KMS-11 (cell line): ENCODE results near the gene TSGA10IP.

Experiments used
- H2AFZ ChIP-seq: fragments of 200-600 bp; sonication (generic); 2 replicates; pipeline ENCODE4 v1.6.1; 2016; ENCODE audit warnings: antibody characterized with exemption, mixed run types, low read depth
- H3K27ac ChIP-seq: fragments of 200-600 bp; sonication (generic); 2 replicates; pipeline ENCODE4 v1.6.1; 2016; ENCODE audit warnings: mild to moderate bottlenecking, mixed run types
- H3K27me3 ChIP-seq: fragments of 200-600 bp; sonication (generic); 2 replicates; pipeline ENCODE4 v1.6.1; 2017; ENCODE audit warnings: mild to moderate bottlenecking, low read depth, mixed run types, moderate library complexity; ENCODE audit not compliant: insufficient read depth
- H3K36me3 ChIP-seq: fragments of 200-600 bp; sonication (generic); 2 replicates; pipeline ENCODE4 v1.6.1; 2017; ENCODE audit warnings: mild to moderate bottlenecking, mixed run types; ENCODE audit not compliant: insufficient read depth
- H3K4me1 ChIP-seq: fragments of 200-600 bp; sonication (generic); 2 replicates; pipeline ENCODE4 v1.6.1; 2016; ENCODE audit warnings: mild to moderate bottlenecking, low read depth, mixed run types; ENCODE audit not compliant: poor library complexity, severe bottlenecking
- H3K4me2 ChIP-seq: fragments of 200-600 bp; sonication (generic); 2 replicates; pipeline ENCODE4 v1.7.0; 2016; ENCODE audit warnings: mild to moderate bottlenecking, mixed run types
- H3K4me3 ChIP-seq: fragments of 200-600 bp; sonication (generic); IDR thresholded peaks from 2 replicates; pipeline ENCODE4 v1.6.1; 2017; ENCODE audit warnings: low read depth, low read length, mixed read lengths; ENCODE audit not compliant: insufficient read depth
- H3K79me2 ChIP-seq: fragments of 200-600 bp; sonication (generic); 2 replicates; pipeline ENCODE4 v1.6.1; 2016; ENCODE audit warnings: low read depth, mixed run types; ENCODE audit not compliant: insufficient read depth
- H3K9ac ChIP-seq: fragments of 200-600 bp; sonication (generic); 2 replicates; pipeline ENCODE4 v1.6.1; 2016; ENCODE audit warnings: mild to moderate bottlenecking, mixed run types
- H4K20me1 ChIP-seq: fragments of 200-600 bp; sonication (generic); 2 replicates; pipeline ENCODE4 v1.6.1; 2016; ENCODE audit warnings: mild to moderate bottlenecking, mixed run types; ENCODE audit not compliant: insufficient read depth
- CTCF ChIP-seq: fragments of 200-600 bp; sonication (generic); conservative IDR thresholded peaks from 2 replicates; pipeline ENCODE4 v1.6.1; 2017; ENCODE audit warnings: low read depth, mild to moderate bottlenecking, antibody characterized with exemption, low read length, moderate library complexity, mixed read lengths

TSGA10IP gene

GRCh38 chr11:65945430-65945911 lies at the start of gene TSGA10IP:
Gene TSGA10IP (plus strand): TSS chr11:65945480. CDS start chr11:65945676, 196 bp downstream.
- no peaks in the 10 kb centered on the region for H3K4me1 ChIP-seq
- H3K27ac ChIP-seq = no peak within 1 kb of the TSS
- H3K4me3 ChIP-seq = no peak within 1 kb of the TSS
- H2AFZ ChIP-seq = no peak within 1 kb of the TSS
- H3K79me2 ChIP-seq = no peaks in the 10 kb centered on the region
- no peaks in the 10 kb centered on the region for H4K20me1 ChIP-seq
- no peaks in the 10 kb centered on the region for H3K27me3 ChIP-seq
- no peak for TF ChIP-seq CTCF
- no peak within 1 kb of the TSS for H3K4me2 ChIP-seq
- H3K9ac ChIP-seq = no peak within 1 kb of the TSS
- no peaks in the 10 kb centered on the region for H3K36me3 ChIP-seq

GRCh38 chr11:65895482-65895981 lies 49.7 kb upstream of the TSGA10IP start:
- peaks cover 14% of the 10 kb centered on the region for H3K4me1 ChIP-seq
- H3K27me3 ChIP-seq = no peaks in the 10 kb centered on the region
- no peak overlapping the region for H3K4me2 ChIP-seq
- H2AFZ ChIP-seq = no peak overlapping the region
- peaks cover 18% of the 10 kb centered on the region for H3K79me2 ChIP-seq
- H3K9ac ChIP-seq = no peak overlapping the region
- H4K20me1 ChIP-seq = no peaks in the 10 kb centered on the region
- H3K27ac ChIP-seq = no peak overlapping the region
- H3K4me3 ChIP-seq = no peak overlapping the region
- TF ChIP-seq CTCF = no peak
- H3K36me3 ChIP-seq = no peaks in the 10 kb centered on the region

GRCh38 chr11:65896034-65896999 lies 49.0 kb upstream of the TSGA10IP start:
- Histone ChIP-seq H3K4me1 (peaks cover 22% of the 10 kb centered on the region), H3K4me2 (no peak overlapping the region), H3K27me3 (no peaks in the 10 kb centered on the region), H3K27ac (no peak overlapping the region), H4K20me1 (no peaks in the 10 kb centered on the region), H3K4me3 (no peak overlapping the region), H2AFZ (no peak overlapping the region), H3K79me2 (peaks cover 10% of the 10 kb centered on the region), H3K36me3 (no peaks in the 10 kb centered on the region), H3K9ac (no peak overlapping the region)
- no peak for TF ChIP-seq CTCF

GRCh38 chr11:65897020-65897471 lies 48.2 kb upstream of the TSGA10IP start:
- Histone ChIP-seq H3K79me2 (peaks cover 3% of the 10 kb centered on the region), H3K27me3 (no peaks in the 10 kb centered on the region), H3K27ac (no peak overlapping the region), H3K4me2 (no peak overlapping the region), H2AFZ (no peak overlapping the region), H3K36me3 (no peaks in the 10 kb centered on the region), H4K20me1 (no peaks in the 10 kb centered on the region), H3K9ac (no peak overlapping the region), H3K4me1 (peaks cover 28% of the 10 kb centered on the region), H3K4me3 (no peak overlapping the region)
- no peak for TF ChIP-seq CTCF
